Adrenal gland (tissue), 5 donors: Measurements from ENCODE around the gene RAB25.

Experiments used
- CTCF ChIP-seq, 6 experiments: fragments of 450-650 bp in 4 of 6; fragments of 200-600 bp in 2 of 6; sonication (generic) in 1 of 6; IDR thresholded peaks; 1 replicate in 5 of 6; 2 replicates in 1 of 6; pipeline versions ENCODE4 v1.5.1 to v1.8.0; 2016 to 2021; ENCODE audit warnings: antibody characterized with exemption in 6 of 6, mild to moderate bottlenecking in 2 of 6, moderate library complexity in 1 of 6
- POLR2A ChIP-seq, 2 donors: fragments of 450-650 bp; IDR thresholded peaks; one replicate each; pipeline ENCODE4 v1.6.1; 2017; ENCODE audit warnings: antibody characterized with exemption in 2 of 2, mild to moderate bottlenecking in 2 of 2, moderate library complexity in 1 of 2
- donor health status: DM: no; HTN: no; CAD: no.

- TF ChIP-seq CTCF (IDR thresholded peaks at IDR 0.05) (no peak), POLR2A (IDR thresholded peaks at IDR 0.05) (no peak)
These were observed 51.5 kb downstream of the RAB25 start for GRCh38 chr1:156112276-156113137.
